HG02759 (cell line): ENCODE measurements around the gene CAMSAP3.

ENCODE experiments used
- ATAC-seq: cut with Tn5 transposase; IDR thresholded peaks from one replicate; pipeline ENCODE4 v1.9.1; 2021; ENCODE audit warnings: mild to moderate bottlenecking, moderate library complexity; ENCODE audit not compliant: unreplicated experiment

The CAMSAP3 gene

DNA sequence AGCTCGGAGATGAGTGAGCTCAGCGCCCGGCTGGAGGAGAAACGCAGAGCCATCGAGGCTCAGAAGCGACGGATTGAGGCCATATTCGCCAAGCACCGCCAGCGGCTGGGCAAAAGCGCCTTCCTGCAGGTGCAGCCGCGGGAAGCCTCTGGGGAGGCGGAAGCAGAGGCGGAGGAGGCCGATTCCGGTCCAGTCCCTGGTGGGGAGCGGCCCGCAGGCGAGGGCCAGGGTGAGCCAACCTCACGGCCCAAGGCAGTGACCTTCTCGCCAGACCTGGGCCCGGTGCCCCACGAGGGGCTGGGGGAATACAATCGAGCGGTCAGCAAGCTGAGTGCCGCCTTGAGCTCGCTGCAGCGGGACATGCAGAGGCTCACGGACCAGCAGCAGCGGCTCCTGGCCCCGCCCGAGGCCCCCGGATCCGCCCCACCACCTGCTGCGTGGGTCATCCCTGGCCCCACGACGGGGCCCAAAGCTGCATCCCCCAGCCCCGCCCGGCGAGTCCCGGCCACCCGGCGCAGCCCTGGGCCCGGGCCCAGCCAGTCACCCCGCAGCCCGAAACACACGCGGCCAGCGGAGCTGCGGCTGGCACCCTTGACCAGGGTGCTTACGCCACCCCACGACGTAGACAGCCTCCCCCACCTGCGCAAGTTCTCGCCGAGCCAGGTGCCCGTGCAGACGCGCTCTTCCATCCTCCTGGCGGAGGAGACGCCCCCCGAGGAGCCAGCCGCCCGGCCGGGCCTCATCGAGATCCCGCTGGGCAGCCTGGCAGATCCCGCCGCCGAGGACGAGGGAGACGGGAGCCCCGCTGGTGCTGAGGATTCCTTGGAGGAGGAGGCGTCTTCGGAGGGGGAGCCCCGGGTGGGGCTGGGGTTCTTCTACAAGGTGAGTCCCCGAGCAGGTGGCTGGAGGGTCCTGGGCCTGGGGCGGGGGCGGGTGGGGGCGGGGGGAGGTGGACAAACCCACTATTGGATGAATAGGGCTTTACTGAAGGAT lies 16.9 kb downstream of the CAMSAP3 start:
- no peak for ATAC-seq

GRCh38 chr19:7614859-7615741 lies 19.4 kb downstream of the CAMSAP3 start:
- no peak for ATAC-seq

- ATAC-seq: no peak
Measured at GRCh38 chr19:7617172-7617571, 21.5 kb downstream of the CAMSAP3 start.

- no peak for ATAC-seq
Measured at GRCh38 chr19:7617735-7618134, 22.1 kb downstream of the CAMSAP3 start.

GRCh38 chr19:7618348-7618747 lies 22.7 kb downstream of the CAMSAP3 start:
- ATAC-seq: no peak

- no peak for ATAC-seq
Measured at GRCh38 chr19:7618771-7619510, 23.3 kb downstream of the CAMSAP3 start.

DNA sequence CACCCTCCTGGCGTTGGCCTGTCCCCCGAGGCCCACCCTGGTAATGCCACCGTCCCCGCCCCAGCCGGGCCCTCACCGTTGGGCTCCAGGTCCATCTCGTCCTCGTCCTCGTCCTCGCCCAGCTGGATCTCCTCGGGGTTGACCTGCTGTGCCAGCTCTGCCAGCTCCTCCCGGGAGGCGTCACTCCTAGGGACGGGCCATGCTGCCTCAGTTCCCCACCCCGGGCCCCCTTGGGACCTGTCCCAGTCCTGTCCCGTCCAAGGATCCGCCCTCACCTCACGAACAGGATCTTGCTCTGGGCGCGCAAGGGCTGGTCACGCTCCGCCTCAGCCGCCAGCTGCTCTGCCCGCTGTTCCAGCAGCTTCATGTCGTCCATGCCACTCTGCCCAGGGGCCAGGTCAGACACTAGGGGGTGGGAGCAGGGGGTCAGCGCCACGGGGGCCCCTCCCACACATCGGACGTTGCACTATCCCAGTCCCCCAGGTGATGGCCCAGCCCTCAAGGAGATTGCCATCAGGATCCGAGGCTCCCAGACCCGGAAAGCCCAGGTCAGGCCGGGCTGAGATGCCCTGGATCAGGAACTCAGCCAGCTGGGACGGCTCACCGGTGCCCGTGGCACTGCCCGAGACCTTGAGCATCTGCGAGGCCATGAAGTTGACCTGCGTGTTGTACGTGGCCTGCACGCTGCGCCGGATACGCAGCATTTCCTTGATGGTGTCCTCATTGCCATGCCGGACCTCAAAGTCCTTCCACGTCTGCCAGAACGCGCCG lies 24.2 kb downstream of the CAMSAP3 start:
- no peak for ATAC-seq

DNA sequence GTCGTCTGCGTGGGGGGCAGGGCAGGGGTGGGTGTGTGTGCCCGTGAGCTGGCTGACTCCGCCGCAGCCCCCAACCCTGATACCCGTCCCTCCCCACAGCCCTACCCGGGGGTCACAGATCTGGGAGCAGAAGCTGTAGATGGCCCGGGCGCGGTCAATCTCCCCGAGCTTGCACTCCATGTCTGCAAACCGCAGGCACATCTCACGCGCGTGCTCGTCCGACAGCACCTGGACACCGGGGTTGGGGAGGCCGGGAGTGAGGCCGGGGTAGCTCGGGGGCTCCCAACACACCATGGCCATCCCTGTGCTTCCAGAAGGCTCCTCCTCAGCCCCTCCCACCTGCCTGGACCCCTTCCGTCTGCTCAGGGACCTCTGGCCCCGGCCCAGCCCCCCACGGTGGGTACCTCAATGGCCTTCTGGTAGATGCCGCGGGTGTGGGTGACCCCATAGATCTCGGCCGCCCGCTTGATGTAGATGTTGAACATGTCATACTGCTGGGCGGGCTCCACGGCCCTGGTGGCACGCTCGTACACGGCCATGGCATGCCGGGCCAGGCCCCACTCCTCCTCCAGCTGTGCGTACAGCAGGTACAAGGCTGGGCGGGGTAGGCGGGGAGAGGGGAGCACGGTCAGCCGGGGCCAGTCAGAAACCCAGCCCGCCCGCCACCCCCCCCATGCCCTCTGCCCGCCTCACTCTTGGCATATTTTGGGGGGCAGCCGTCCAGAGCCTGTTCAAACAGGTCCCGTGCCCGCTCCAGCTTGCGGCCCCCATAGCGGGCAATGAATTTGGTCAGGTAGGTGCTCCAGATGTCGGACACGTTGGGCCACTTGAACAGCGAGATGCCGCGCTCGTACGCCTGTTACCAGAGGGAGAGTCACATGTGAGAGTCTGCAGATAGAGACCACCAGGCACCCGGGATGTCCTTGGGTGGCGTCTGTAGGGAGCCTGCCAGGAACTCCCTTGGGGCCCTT lies 25.1 kb downstream of the CAMSAP3 start:
- no peak for ATAC-seq

DNA sequence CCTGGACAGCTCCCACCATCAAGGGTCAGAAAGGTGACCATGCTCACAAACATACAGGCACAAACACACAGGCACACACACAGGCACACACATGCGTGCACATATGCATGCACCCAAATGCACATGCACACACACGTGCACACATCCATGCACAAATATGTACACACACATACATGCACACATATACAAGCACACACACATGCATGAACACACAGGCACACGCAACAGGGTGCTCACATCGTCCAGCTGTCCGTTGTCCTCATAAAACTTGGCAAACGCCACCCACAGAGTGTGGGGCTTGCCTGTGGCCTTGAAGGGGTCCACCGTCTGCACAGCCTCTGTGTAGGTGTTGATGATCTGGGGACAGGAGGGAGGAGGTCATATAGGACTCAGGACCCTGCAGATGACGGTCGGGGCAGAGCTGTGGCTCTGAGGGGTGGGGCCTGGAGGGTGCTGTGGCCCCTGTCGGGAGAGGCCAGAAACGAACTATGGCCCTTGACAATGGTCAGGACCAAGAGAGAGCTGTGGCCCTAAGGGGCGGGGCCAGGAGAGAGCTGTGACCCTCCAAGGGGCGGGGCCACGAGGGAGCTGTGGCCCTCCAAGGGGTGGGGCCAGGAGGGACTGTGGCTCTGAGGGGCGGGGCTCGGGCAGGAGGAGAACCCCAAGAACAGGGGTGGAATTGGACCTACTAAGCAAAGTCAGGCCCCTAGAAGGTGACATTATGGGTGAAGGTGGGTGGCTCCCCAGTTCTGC lies 27.4 kb downstream of the CAMSAP3 start:
- no peak for ATAC-seq

DNA sequence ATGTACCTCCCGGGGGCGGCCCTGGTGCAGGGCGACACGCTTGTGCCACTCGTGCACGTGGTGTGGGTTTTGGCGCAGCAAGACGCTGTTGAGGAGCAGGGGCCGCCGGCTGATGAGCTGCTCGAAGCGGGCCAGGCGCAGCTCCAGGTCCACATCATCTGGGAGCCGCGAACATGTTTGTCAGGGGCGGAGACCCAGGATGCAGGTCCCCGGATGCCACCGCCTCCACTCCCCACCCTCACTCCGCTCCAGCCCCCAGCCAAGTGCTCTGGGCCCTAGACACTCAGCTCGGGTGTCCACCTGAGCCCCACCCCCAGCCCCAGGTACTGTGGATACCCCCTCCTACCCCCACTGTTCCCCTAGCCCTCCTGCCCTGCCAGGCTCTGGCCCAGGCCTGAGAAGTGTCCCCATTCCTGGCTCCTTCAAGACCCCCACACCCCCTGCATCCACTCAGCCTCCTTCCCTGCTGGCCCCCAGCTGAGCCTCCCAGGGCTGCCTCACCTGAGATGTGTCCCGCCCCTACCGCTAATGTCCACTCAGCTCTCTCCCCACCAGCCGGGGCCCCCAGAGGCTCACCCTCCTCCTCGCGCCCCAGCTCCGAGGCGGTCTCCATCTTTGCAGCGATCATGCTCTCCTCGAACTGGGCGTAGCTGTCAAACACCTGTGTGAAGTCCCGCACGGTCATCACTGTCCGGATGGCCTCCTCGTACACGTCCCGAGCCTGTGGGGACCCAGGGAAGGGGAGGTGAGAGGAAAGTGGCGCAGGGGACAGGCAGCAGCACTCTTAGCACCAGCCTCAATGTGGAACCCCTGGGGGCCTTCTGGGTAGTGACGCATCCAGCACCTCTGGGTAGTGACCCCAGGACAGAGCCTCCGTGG lies 28.3 kb downstream of the CAMSAP3 start:
- ATAC-seq: no peak

DNA sequence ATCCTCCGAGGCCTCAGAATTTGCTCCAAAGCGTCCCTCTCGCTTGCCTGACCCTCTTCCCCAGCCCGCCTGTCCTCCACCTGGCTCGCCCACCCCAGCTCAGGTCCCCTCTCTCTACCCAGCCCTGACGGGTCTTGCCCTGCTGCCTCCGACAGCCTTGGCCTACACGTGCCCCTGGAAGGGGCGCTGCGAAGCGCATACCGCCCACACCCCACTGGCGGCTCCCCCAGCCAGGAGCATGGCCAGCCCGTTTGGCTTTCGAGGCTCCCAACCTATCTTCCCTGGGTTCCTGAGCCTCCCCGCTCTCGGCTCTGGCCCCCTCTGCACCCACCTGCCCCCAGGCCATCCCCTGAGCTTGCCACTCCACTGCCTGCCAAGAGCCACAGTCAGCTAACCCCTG lies 29.1 kb downstream of the CAMSAP3 start:
- ATAC-seq: no peak

DNA sequence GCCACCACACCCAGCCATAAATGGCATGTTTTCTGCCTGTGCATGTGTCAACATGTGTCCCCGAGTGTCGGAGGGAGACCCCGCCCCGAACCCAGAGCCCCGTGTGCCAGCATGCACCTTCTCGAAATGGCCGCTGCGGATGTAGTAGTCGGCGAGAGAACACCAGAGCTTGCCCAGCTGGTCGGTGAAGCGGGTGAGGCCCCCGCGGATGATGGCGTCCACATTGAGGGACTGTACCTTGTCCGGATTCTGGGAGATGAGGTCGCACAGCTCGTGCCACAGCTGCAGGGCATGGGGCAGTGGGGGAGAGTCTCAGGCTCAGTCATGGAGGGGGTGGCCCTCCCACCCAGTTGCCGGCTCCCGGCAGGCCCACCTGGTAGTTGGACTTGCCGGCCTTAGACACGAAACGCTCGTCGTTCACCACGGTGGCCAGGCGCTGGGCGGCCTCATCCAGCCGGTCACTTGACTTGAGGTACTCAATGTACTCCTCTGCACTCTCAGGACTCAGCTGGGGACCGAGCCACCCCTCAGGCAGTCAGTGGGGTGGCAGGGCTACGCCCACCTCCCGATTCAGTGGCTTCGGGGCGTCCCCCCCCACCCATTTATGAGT lies 30.2 kb downstream of the CAMSAP3 start:
- no peak for ATAC-seq

DNA sequence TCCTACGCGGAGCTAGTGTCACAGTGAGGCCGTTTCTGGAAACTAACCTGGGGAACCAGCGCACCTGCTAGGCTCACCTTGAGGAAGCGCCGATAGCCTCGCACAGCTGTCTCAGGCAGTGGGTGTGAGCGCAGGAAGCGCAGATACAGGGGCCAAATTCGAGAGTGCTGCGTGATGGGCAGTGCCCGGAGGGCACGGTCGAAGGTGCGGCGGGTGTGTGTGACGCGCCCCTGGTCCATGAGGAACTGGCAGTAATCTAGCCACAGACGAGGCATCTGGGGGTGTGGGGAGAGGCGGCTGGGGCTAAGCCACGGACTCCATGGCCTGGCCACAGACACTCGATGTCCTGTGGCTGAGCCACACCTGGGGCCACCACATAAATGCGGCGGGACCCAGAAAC lies 31.5 kb downstream of the CAMSAP3 start:
- ATAC-seq: no peak

- ATAC-seq: no peak
Measured at GRCh38 chr19:7628589-7629311, 33.1 kb downstream of the CAMSAP3 start.

GRCh38 chr19:7629347-7630054 lies 33.8 kb downstream of the CAMSAP3 start, which contains the start of the genes PET100 and XAB2:
TSS of gene PET100 (plus strand) at chr19:7629793. CDS start at chr19:7629834, 41 bp downstream.
TSS of gene XAB2 (minus strand) at chr19:7629545. CDS start at chr19:7629527, 18 bp downstream.
- ATAC-seq: peak; percentile 93
